HG02610 (cell line): ENCODE measurements around the gene PALMD.

Source experiments
- ATAC-seq: cut with Tn5 transposase; IDR thresholded peaks from one replicate; pipeline ENCODE4 v1.9.1; 2021; ENCODE audit warnings: mild to moderate bottlenecking, moderate library complexity; ENCODE audit not compliant: unreplicated experiment

Gene PALMD

DNA sequence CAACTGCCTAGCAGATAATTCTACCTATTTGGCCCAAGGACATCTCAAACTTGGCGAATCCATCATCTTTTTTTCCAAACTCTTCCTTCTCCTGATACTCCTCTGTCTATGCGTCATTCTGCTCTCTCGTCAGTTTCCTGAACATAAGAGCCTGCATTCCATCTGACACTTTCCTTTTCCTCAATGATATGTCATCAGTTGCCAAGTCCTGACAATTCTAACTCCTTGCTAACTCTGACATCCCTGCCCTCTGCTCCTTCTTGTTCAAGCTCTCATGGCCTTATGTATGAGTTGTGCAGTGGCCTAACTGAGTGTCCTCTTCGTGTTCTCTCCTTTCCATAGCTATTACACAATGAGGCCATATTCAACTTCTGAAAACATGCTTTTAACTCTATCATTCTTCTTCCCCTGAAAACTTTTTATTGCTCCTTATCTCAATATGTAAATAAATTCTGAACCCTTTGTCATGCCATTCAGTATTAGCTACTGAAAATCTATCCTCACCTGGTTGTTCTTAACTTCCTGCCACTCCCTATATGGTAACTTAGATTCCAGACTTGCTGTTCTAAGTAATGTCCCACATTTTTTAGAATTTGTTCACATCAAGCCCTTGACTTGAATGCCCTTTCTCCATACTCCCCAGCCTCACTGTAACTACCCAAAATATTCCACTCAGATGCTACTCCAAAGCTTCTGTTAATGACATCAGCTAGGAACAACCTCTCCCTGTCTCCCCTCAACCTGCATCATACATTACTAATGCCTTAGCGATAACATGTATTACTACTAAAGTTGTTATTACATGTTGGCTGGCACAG is 11.5 kb downstream of the PALMD start:
- ATAC-seq = no peak

DNA sequence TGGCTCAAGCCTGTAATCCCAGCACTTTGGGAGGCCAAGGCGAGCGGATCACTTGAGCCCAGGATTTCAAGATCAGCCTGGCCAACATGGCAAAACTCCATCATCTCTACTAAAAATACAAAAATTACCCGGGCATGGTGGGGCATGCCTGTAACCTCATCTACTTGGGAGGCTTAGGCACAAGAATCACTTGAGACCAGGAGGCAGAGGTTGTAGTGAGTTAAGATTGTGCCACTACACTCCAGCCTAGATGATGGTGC is 12.0 kb downstream of the PALMD start:
- ATAC-seq = no peak

DNA sequence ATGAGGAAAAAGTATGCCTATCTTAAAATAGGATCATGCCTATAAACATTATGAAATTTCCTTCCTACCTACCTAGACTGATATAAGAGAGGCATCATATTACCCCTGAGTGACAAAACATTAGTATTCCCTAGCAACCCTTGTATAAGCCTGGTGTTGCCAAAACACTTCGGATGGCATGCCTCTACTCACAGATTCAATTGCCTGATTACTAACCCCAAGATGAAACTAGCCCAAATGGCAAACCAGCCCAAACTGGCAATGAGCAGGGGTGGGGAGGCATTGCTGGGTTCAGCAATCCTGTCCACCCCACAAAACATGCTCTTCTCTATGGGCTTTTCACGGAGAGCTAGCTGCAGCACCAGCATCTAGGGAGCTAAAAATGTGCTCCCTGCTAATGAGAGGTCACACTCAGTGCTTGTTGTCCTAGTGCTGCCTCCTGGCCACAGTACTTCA is 13.9 kb downstream of the PALMD start:
- ATAC-seq = no peak

DNA sequence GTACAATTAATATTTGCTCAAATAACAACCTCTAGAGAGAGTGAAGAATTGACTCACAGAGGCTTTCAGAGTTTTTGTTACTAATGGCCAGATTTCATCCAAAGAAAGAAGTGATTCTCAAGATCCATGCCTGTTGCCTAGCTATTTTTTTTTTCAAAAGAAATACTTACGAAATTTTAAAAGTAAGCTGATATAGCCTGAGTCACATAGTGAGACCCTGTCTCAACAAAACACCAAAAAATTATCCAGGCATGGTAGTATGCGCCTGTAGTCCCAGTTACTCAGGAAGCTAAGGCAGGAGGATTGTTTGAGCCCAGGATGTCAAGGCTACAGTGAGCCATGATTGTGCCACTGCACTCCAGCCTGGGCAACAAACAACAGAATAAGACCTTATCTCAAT is 14.6 kb downstream of the PALMD start:
- no peak for ATAC-seq

DNA sequence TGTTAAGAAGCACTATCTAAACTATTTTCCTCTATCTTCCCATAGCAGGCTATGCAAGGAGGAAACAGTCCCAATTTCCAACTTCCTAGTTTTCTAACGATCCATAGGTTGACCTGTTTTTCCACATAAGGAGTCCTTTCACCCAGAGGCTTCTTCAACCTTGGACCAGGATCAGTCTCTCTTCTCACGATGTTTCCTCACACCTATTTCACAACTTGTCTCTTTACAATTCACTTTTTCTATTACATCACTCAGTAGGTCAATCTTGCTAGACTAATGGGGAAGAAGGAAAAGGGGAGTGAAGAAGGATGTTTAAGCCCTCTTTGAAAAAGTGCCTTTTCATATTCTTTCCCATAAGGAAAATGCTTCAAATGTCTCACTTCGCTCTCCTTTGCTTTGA is 15.9 kb downstream of the PALMD start:
- no peak for ATAC-seq

DNA sequence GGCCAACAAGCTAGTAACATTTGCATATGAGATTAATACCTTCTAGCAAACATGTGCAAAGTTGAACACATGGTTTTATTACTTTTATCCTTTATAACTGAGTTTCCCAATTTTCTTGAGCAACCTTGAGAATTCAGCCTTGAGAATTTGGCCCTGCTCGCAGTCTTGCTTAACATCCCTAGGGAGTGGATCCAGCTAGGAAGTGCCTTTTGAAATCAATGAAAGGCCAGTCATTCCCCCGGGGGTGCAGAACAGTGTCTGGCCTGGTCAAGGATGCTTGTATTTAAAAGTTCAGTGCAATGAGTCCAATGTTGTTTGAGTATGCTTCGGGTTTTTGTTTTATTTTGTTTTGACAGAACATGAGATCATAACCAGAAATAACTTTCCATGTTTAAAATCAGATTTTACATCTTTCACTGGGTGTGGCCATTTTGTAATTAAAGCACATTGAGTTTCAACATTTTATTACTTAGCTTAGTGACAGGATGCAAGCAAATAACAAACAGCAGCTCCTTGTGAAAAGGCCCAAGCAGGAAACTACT is 16.7 kb downstream of the PALMD start:
- no peak for ATAC-seq

DNA sequence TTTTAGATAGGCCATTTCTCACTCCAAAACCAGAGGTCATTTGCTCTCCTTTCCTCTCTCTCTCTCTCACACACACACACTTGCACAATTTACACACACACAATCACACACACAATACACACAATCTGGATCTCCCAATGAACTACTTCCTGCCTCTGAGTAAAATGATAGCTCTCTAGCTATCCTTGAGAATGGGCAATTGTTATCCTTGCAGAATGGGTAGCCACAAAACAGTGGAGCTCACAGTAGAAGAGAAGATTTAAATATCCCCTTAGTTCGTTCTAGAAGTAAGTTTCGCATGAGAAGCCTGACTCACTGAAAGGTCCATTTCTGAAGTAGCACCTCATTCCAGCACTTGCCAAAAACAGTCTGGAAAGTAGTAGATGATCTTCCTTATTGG is 17.6 kb downstream of the PALMD start:
- ATAC-seq = no peak

DNA sequence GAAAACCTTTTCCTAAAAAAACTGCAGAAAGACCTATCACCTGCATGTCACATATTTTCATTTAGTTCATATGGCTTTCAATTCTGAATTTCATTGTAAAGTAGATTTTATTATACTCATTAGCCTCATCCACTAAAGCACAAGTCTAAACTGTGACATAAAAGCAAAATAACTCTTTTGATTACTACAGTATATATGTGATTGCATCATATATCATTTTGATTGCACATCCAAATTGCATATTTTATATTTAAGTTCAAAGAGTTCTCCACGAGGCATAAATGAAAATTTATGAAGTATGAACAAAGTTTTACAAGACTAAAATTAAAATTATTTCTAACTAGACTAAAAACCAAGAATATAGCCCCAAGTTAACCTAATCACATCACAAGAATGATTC is 19.3 kb downstream of the PALMD start:
- no peak for ATAC-seq

DNA sequence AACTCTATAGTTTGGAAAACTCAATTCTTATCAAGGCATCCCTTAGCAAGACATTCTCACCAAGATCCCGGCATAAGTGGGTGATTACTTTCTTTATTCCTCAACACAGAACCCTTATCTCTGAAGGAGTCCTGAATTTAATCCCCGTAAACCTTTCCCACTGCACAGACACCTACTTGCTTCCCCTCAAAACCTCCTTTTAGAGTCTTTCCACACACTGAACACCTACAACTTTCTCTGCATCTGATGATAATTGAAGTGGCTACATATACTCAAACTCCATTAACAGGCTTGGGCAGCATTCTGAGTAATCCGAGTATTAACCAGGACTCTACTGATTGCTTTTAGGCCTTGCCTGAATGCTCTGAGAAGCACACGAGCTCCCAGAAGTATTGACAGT is 23.5 kb downstream of the PALMD start:
- no peak for ATAC-seq

DNA sequence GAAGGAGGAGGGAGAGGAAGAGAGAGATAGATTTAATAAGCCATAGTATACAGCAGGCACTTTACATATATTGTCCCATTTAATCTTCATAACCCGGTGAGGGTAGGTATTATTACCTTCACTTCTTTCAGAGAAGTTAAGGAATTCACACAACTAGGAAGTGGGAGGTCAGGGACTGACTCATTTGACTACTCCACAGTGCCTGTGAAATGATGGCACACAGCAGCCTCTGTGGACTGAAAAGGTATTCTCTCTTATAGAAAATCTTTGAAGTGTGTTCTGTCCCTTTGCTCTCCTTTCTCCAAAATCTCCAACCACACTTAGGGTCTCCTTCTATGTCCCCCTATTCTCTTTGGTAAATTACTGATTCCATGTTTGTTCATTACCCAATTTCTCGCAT is 23.9 kb downstream of the PALMD start:
- ATAC-seq = no peak

DNA sequence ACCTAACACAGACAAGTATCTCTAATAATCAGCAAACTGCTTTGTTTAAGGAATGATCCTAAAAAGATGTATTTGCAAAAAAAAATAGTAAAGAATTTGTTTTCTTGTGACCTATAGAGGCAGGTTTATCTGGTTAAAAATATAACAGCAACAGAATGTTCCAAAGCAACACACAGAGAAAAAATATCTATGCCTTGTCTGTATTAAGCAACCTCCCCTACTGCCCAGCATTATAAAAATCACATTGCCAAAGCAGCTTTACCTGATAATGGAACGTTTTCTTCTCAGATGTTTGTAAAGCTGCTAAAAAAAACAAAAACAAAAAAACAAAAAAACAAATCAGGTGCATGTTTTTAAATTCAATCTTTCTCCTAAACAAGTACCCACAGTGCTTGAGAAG is 24.7 kb downstream of the PALMD start:
- ATAC-seq = no peak

DNA sequence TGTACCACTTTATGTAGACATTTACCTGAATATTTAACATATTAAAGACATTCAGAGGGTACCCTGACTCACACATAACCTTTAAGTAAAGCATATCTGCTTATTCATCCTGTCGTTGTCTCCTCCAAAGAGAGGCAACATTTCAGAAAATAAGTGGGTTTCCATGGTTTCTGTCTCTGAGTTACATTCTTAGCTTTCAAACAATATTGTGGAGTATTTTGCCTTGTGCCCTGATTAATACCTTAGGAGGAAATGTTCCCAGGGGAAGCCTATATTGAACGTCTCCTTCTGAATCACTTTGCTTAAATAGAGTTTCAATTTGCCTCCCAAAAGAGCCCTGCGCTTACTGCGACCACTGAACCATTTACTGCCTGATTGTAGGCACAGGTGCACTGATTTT is 26.1 kb downstream of the PALMD start:
- no peak for ATAC-seq

DNA sequence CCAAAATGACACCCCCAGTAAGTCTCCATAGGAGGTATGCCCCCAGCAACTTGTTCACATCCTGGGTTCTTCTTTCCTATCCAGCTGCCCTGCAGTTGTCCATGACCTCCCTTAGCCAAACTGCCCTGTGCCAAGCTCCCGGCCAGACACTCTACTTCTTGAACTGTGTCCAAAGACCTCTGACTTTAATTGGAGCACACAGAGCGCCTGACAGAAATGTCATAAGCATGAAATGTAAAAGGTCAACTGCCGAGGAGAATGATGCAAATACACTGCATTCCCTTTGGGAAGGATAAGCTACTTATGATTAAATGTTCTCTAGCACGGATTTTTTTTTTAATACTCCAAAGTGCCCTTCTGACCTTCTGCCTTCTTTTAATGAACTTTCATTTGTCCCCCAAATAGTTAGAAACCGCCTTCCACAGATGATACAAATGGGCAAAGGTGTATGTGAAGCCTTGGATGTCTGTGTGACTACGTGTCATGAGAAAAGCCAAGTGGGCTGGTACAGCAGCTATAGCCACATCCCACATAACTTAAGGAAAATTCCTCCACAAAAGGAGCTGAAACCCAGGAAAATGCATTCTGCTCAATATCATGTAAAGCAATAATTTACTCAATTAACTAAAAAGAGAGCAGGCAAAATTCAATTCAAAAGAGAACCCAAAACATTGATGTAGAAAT is 26.8 kb downstream of the PALMD start:
- no peak for ATAC-seq

DNA sequence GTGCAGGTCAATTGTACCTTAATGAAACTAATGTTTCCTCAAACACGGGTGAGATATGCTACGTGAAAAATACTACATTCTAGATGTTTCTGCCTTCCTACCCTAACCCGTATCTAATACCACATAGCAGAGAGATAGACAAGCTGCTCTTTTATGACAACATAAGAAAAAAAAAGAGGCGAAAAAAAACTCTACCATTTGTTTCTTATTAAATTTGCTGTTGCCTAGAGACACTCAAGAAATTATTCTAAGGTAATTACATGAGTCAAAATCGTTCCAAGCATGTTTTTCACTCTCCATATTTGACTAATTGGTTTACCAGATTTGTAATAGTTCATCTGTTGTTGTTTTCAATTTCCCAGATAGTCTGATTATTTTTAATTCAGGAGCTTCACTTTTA is 27.4 kb downstream of the PALMD start:
- no peak for ATAC-seq

DNA sequence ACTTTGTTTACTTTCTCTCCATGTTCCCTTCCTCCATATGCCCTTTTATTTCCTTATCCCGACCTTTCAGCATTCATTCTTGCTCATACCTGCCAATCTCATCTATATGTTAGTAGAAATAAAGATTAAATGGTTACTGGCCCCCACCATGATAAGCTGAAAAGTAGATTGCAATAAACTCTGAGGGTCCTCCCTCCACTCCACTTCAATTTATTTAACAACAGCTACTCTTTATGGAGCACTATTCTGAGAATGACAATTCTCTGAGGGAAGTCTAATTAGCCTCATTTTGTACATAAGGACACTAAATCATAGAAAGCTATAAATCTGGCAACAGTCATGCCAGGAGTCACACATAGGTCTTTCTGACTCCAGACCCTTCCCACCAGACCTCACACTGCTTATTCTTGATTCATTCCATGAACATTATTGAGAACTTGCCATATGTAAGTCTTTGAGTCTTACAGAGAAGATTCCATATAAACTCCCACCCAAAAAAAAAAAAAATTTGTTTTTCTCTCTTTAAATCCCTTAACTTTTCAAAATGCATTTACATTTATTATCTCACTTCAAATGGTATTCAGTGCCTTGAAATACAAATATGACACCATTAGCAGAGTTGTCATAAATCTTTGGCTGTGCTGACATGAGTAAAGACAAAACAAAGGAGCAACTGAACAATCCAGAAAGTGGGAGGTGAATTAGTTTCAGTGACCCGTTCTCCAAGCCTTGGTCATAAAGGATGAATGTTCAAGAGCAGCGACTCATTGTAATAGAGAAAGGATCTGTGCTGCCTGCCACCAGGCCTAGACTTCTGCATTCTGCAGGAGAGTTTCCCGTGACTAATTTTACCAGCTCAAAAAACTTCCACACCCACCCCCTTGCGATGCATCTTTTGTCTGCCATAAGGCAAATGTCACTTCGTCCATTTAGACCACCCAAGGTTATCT is 28.5 kb downstream of the PALMD start:
- ATAC-seq = no peak

DNA sequence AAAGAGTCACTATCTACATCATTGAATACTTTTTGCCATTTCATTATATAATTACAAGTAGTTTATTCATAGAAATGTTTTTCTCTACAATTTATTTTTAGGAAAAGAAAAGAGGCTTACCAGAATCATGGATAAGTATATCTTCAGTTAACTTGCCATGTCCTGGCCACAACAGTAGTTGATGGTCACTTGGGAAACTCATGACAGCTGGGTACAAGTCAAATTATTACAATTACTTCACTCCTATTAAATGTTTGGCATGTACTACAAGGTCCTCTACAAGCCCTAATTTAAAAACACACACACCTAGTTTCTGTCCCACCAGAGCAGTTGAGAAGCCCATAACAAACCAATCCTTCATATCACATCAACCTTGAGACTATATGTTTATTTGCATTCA is 29.4 kb downstream of the PALMD start:
- ATAC-seq = no peak

DNA sequence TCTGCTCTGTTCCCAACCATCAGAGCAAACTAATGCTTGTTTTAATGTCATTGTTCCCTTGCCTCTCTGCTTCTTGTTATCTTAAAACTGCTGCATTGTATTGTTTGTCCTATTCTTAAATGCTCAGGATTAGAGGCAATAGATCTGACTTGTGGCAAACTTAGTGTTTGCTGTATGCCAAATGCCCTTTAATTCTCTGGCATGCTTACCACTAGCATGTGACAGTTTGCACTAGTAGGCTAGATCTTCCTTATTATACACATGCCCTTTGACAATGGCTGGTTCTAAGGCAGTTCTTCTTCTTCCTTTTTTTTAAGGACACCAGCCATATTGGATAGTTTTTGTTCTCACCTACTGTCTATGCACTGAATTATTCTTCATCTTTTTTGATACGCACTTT is 30.1 kb downstream of the PALMD start:
- ATAC-seq = no peak

DNA sequence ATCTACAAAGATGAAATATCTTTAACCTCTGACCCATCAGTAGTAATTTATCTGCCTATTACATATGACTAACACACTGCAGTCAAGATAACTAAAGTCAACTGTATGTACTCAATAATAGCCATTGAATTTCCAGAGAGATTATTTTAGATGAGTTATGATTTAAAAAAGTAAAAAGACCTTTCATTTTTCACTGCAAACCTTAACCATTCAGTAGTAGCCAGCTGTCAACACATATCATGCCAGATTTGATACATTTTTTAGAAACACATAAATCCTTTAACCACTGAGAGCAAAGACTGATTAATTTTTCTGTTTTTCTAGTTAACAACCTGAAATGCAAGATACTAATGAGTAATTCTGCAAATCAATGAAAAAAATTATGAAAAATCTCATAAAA is 31.0 kb downstream of the PALMD start:
- no peak for ATAC-seq

DNA sequence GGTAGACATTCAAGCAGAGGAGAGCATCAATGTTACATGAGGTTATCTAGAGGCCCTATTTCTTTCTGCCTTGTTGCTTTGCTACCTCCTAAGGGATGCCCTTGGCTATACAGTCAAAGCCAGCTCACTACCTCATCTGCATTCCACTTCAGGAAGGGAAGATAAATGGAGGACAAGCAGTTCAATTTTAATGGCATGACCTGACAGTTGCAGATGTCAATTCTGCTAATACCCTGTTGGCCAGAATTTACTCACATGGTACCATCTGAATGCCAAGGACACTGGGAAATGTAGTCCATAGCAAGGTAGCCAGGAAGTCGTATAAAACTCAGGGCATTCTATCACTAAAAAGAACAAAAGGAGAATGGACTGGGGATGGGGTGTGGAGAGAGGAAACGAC is 31.5 kb downstream of the PALMD start:
- ATAC-seq = no peak

DNA sequence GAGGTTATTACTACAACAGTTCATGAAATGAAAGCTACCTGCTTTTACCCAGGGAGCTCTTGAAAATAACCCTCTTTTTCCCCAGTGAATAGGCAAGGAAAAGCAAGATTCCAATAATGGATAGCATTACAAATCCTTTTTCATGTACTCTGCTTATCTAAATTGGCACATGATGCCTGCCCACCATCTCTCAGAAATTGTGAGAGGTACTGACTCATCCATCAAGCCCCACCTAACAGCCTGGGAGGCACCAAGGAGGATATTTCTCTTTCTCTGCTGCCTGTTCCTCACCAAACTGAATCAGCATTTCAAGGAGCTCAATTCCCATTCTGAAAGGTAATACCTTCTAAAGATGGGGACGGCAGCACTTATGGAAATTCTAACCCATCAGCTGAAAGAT is 34.4 kb downstream of the PALMD start:
- ATAC-seq = no peak

DNA sequence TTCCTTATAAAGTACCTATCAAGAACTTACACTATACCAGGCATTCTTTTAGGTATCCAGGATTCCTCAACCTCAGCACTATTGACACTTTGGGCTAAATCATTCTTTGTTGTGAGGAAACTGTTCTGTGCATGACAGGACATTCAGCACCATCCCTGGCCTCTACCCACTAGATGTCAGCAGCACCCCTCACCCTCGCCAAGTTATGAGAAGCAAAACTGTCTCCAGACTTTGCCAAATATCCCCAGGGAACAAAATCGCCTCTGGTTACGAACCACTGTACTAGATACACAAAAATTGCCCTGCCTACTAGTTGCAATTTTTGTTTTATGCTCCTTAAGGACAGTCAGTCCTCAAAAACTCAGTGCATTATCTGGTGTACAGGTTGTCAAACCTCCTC is 35.7 kb downstream of the PALMD start:
- no peak for ATAC-seq
